ENCODE data around the gene SMYD4. TPM values are rescaled to one million over a fixed set of nuclear protein-coding genes. Genes with fewer than 3 reads are reported as not detected.

The SMYD4 gene
- total RNA-seq, 1 experiment from 2014 or later = 9.3 TPM

DNA sequence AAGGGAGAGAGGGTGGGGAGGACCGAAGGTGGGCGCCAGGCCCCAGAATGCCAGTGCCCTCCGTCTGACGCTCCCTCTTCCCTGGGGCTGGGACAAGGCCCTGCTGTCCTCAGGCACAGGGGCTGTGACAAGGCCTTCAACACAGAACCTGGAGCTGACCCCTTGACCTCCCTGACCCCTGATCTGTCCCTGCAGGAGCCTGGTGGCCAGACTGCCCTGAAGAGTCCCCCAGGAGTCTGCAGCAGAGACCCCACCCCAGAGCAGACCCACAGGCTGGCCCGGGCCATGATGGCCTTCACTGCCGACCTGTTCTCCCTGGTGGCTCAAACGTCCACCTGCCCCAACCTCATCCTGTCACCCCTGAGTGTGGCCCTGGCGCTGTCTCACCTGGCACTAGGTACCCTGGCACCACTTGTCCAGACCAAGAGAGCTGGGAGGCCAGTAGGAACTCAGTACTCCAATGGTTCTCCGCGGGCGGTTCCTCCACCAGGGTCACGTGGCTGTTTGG is 84.1 kb downstream of the SMYD4 start:
- Histone ChIP-seq H3K27me3 (ENCODE audit: low read length) (no peaks in the 10 kb centered on the region), H3K4me3 (ENCODE audit: low read length) (no peak overlapping the region), H3K79me2 (ENCODE audit: low read length) (no peaks in the 10 kb centered on the region), H3F3A (ENCODE audit: low read length, unreplicated experiment) (no peaks in the 10 kb centered on the region), H3K36me3 (ENCODE audit: low read depth, low read length) (no peaks in the 10 kb centered on the region), H3K9me2 (replicated peaks; ENCODE audit: low read length) (no peaks in the 10 kb centered on the region), H3K9me3 (ENCODE audit: low read length) (no peaks in the 10 kb centered on the region), H4K20me1 (ENCODE audit: low read length) (no peaks in the 10 kb centered on the region), H3K9ac (ENCODE audit: low read length) (no peak overlapping the region), H3K4me2 (ENCODE audit: low read length) (no peak overlapping the region), H3K4me1 (ENCODE audit: insufficient read depth, low read length) (no peaks in the 10 kb centered on the region), H2AFZ (ENCODE audit: low read length) (no peak overlapping the region), H3K27ac (ENCODE audit: low read length) (no peak overlapping the region)
- POLR2A ChIA-PET (ENCODE audit: unreplicated experiment) = no interaction called here
- intact Hi-C loops (cut with micrococcal nuclease) = no loop called here
- ATAC-seq (no peak), DNase-seq (no peak)
- CTCF ChIA-PET = no interaction called here
- no TSS peak for BruUV-seq (replicated peaks)
- TF ChIP-seq, protein P1, sequence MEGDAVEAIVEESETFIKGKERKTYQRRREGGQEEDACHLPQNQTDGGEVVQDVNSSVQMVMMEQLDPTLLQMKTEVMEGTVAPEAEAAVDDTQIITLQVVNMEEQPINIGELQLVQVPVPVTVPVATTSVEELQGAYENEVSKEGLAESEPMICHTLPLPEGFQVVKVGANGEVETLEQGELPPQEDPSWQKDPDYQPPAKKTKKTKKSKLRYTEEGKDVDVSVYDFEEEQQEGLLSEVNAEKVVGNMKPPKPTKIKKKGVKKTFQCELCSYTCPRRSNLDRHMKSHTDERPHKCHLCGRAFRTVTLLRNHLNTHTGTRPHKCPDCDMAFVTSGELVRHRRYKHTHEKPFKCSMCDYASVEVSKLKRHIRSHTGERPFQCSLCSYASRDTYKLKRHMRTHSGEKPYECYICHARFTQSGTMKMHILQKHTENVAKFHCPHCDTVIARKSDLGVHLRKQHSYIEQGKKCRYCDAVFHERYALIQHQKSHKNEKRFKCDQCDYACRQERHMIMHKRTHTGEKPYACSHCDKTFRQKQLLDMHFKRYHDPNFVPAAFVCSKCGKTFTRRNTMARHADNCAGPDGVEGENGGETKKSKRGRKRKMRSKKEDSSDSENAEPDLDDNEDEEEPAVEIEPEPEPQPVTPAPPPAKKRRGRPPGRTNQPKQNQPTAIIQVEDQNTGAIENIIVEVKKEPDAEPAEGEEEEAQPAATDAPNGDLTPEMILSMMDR (conservative IDR thresholded peaks at IDR 0.05; ENCODE audit: low read depth, low read length) = no peak
- TF ChIP-seq EZH2phosphoT487 (IDR thresholded peaks at IDR 0.05; ENCODE audit: borderline replicate concordance, low read length) = no peak

DNA sequence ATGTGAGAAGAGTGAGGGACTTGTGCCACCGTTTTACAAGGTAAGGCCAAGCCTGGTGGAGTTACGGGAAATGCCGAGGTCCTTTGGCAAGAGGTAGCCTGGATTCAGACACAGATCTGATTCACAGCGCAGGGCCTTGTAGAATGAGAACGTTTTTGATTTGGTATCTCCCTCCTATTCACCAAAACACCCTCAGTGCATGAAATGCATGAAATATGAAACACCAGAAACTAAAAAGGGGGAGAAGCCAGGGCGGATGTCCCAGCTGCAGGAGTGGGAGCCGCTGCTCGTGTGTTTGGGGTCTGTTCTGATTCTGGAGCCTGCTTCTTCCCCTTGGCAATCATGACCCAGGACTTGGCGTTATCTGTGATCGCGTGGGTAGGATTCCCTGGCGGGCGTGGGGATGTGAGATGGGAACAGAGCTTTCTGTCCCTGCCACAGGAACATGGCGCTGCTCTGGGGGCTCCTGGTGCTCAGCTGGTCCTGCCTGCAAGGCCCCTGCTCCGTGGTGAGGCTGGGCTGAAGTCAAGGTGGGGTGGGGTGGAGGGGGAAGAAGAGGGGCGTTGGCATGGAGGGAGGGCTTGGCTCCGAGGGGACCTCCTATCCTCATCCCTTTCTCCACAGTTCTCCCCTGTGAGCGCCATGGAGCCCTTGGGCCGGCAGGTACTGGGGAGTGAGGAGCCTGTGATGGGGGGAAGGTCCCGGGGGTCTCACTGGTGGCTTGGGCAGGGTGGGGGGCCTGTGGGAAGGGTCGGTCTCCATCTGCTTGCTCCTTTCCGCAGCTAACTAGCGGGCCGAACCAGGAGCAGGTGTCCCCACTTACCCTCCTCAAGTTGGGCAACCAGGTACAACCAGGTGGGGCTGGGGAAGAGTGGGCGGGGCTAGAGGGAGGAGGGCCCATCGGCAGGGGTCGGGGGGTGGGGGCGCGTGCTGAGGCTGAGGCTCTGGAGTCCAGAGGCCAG is 84.9 kb downstream of the SMYD4 start:
- H2AFZ ChIP-seq (ENCODE audit: low read length) = no peak overlapping the region
- H3K4me1 ChIP-seq (ENCODE audit: insufficient read depth, low read length) = no peaks in the 10 kb centered on the region
- no peak overlapping the region for H3K27ac ChIP-seq (ENCODE audit: low read length)
- no peaks in the 10 kb centered on the region for H3K9me3 ChIP-seq (ENCODE audit: low read length)
- H3K4me3 ChIP-seq (ENCODE audit: low read length) = no peak overlapping the region
- CTCF ChIA-PET = no interaction called here
- no peaks in the 10 kb centered on the region for H3K27me3 ChIP-seq (ENCODE audit: low read length)
- H3K36me3 ChIP-seq (ENCODE audit: low read depth, low read length) = no peaks in the 10 kb centered on the region
- H4K20me1 ChIP-seq (ENCODE audit: low read length) = no peaks in the 10 kb centered on the region
- no peaks in the 10 kb centered on the region for H3K79me2 ChIP-seq (ENCODE audit: low read length)
- no peaks in the 10 kb centered on the region for H3K9me2 ChIP-seq (replicated peaks; ENCODE audit: low read length)
- no peak overlapping the region for H3K4me2 ChIP-seq (ENCODE audit: low read length)
- H3F3A ChIP-seq (ENCODE audit: low read length, unreplicated experiment) = no peaks in the 10 kb centered on the region
- no peak overlapping the region for H3K9ac ChIP-seq (ENCODE audit: low read length)
- TF ChIP-seq EZH2 (IDR thresholded peaks at IDR 0.05; ENCODE audit: low read length, unreplicated experiment) = no peak
- no peak for TF ChIP-seq EZH2phosphoT487 (IDR thresholded peaks at IDR 0.05; ENCODE audit: borderline replicate concordance, low read length)
- TF ChIP-seq, protein P1 (conservative IDR thresholded peaks at IDR 0.05; ENCODE audit: low read depth, low read length) = no peak
- ATAC-seq = no peak
- intact Hi-C loops (cut with micrococcal nuclease) = no loop called here
- POLR2A ChIA-PET (ENCODE audit: unreplicated experiment) = no interaction called here
- BruUV-seq (replicated peaks) = no TSS peak
- no peak for DNase-seq

DNA sequence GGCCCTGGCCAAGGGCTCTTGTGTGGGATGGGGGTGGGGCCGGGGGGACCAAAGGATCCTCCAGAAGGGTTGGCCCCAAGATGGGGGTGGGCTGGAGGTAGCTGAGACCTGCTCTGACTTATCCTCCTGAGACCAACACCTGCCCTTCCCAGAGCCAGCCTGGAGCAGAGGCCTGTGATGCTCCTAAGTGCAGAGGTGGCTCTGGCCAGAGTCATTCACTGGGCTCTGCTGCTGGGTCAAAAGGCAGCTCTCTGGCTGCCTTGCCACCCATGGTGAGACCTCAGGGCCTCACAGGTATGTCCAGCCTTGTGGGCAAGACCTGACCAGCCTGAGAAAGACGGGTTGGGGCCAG is 86.6 kb downstream of the SMYD4 start:
- no peak for ATAC-seq
- Histone ChIP-seq H4K20me1 (ENCODE audit: low read length) (no peaks in the 10 kb centered on the region), H3K4me3 (ENCODE audit: low read length) (no peak overlapping the region), H3K9me2 (replicated peaks; ENCODE audit: low read length) (no peaks in the 10 kb centered on the region), H3K9ac (ENCODE audit: low read length) (no peak overlapping the region), H3K9me3 (ENCODE audit: low read length) (no peaks in the 10 kb centered on the region), H3K36me3 (ENCODE audit: low read depth, low read length) (no peaks in the 10 kb centered on the region), H2AFZ (ENCODE audit: low read length) (no peak overlapping the region), H3K4me1 (ENCODE audit: insufficient read depth, low read length) (no peaks in the 10 kb centered on the region), H3F3A (ENCODE audit: low read length, unreplicated experiment) (no peaks in the 10 kb centered on the region), H3K27me3 (ENCODE audit: low read length) (no peaks in the 10 kb centered on the region), H3K79me2 (ENCODE audit: low read length) (no peaks in the 10 kb centered on the region), H3K4me2 (ENCODE audit: low read length) (no peak overlapping the region), H3K27ac (ENCODE audit: low read length) (no peak overlapping the region)
- no TSS peak for BruUV-seq (replicated peaks)
- ChIA-PET CTCF (no interaction called here), POLR2A (ENCODE audit: unreplicated experiment) (no interaction called here)
- no peak for DNase-seq
- intact Hi-C loops (cut with micrococcal nuclease) = no loop called here
- TF ChIP-seq EZH2 (IDR thresholded peaks at IDR 0.05; ENCODE audit: low read length, unreplicated experiment) = no peak
- TF ChIP-seq, protein P1 (conservative IDR thresholded peaks at IDR 0.05; ENCODE audit: low read depth, low read length) = no peak
- no peak for TF ChIP-seq EZH2phosphoT487 (IDR thresholded peaks at IDR 0.05; ENCODE audit: borderline replicate concordance, low read length)

Measured in PC-3 (cell line).